ENCODE data around the gene PGF.

- no peak for TF ChIP-seq CTCF (IDR thresholded peaks at IDR 0.05)
- no peak for TF ChIP-seq POLR2A (IDR thresholded peaks at IDR 0.05)
Observed at GRCh38 chr14:74909501-74909900, 45.9 kb downstream of the PGF start.

All from adrenal gland (tissue), 5 donors.